ENCODE data around the gene TCF12.
"Not testable (repeated sequence)": the region's sequence is repeated elsewhere in the genome, so short reads cannot be mapped to it uniquely, and the experiment has no call there.

TCF12 gene

DNA sequence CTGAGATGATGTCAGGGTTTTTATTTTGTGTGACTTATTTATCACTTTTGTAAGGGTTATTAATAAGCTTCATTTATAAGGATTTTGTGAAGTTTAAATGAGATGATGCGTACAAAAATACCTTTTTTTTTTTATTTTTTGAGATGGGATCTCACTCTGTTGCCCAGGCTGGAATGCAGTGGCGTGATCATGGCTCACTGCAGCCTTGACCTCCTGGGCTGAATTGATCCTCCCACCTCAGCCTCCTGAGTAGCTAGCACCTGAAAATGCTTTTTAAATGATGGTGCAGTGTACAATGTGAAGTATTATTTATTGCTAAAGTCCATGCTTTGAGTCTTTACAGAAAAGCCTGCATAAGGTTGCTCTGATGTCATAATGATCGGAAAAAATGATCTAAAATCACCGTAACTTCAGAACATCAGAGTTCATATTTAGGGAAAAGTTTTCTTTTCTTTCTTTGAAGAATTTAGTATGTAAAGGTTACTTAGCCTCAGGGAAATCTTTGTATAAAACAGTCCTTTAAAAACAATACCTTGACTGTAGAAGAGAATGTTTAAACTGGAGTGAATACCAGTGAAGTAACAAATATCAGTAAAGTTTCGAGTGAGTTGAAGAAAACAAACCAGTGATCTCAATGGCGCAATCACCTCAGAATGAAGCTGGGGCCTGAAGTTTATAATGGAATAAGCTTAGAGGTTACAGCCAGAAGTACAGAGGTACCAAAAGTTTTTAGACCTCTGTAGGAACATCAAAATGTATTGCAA lies 29.7 kb downstream of the TCF12 start:
- DNase-seq: no peak

DNA sequence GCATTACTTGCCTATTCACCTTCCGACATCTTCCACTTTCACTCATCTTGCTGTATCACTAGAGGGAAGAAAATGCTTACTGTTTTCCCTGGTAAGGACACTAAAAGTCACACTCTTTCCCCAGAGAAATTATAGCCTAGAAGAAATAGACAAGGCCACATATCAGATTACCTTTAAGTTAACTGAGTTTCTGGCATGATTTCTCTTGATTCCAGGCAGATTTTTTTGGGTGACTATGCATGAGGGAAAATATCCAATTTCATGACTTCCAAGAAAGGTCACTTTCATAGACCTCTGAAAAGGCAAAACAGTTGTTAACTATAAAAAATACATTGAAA lies 30.3 kb downstream of the TCF12 start:
- no peak for DNase-seq

DNA sequence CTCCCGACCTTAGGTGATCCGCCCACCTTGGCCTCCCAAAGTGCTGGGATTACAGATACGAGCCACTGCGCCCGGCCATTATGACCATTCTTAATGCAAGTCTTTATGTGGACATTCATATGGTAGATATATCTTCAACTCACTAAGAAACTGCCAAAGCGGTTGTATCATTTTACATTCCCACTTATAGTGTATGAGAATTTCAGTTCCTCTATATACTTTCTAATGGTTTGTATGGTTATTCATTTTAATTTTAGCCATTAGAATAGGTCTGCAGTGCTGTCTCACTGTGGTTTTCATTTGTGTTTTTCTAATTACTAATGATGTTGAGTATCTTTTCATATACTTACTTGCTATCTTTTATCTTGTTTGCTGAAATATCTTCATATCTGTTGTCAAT lies 32.5 kb downstream of the TCF12 start:
- DNase-seq: no peak

DNA sequence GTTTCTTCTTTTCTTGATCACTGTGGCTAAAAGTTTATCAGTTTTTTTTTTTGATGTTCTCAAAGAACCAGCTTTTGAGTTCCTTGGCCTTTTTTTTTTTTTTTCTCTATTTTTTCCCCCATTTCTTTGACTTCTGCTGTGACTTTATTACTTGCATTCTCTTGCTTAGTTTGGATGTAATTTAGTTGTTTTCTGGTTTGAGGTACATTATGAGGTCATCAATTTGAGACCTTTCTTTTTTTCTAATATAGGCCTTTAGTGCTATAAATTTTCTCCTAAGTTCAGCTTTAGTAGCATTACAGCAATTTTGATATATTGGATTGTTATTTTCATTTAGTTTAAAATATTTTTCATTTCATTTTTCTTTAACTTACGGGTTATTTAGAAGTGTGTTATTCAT lies 35.3 kb downstream of the TCF12 start:
- no peak for DNase-seq

DNA sequence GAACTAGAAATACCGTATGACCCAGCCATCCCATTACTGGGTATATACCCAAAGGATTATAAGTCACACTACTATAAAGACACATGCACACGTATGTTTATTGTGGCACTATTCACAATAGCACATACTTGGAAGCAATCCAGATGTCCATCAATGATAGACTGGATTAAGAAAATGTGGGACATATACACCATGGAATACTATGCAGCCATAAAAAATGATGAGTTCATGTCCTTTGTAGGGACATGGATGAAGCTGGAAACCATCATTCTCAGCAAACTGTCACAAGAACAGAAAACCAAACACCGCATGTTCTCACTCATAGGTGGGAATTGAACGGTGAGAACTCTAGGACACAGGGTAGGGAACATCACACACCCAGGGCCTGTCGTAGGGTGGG lies 36.6 kb downstream of the TCF12 start:
- not testable (repeated sequence) for DNase-seq

DNA sequence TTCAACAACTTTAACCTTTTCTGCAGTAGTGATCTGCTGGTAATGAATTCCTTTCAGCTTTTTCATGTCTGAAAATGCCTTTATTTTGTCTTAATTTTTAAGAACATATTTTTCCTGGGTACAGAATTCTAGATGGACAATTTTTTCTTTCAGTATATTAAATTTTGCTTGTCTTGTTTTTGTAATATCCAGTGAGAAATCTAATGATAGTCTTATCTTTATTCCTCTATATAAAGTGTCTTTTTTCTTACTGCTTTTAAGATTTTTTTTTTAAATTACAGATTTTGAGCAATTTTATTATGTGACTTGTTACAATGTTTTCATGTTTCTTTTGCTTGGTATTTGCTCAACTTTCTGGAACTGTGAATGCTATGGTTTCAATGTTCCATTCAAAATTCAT lies 38.1 kb downstream of the TCF12 start:
- no peak for DNase-seq

DNA sequence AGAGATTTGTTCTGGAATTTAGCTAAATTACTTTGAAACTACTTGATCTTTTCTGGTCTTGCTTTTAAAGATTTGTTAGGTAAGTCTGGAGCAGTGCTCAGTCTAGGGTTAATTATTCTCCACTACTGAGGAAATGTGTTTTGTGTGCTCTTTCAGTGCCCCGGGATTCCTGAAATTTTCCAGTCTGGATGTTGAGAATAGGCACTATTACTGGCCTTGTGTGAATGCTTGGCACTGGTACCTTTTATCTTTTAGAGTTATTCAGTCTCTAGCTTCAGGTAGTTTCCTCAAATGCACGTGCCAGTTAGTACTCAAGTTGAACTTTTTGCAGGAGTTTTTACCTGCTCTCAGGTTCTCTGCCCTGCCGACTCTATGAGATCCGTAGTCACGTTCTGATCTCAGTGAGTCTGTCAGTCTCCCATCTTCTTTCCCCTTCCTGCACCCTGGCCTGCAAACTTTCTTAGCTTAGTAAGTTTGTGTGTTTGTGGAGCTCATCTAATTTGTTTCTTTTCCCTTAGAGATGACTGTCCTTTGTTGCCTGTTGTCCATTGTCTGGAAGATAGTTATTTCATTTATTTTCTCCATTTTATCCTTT lies 39.5 kb downstream of the TCF12 start:
- no peak for DNase-seq

DNA sequence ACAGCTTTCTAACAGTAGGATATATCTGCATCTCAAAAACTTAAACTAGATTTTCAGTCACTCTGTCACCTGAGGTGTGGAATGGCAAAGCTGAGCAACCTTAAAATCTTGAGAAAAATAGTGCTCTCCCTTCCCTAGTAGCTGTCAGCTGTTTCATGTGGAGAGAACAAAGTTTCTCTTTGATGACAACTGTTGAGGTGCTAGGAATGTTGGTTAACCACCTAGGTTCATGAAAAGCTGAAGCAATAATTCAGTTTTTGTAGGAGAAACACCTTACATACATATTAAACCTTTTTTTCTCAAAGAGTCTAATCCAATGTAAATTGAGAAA lies 40.8 kb downstream of the TCF12 start:
- DNase-seq: no peak

DNA sequence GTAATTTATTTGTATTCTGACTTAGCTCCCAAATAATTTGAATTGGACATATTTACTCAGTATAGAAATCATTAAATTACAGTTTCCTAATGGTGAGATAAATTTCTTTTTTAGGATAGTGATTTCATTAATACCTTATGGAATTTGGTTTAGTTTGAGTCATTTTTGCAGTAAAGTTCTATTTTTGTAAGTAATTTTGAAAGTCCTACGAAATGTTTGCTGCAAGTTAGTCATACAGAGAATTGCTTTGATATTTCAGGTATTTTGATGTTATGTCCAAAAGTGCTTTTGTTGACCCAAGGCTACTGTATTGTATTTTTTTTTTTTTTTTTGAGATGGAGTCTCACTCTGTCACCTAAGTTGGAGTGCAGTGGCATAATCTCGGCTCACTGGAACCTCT lies 41.7 kb downstream of the TCF12 start:
- no peak for DNase-seq

DNA sequence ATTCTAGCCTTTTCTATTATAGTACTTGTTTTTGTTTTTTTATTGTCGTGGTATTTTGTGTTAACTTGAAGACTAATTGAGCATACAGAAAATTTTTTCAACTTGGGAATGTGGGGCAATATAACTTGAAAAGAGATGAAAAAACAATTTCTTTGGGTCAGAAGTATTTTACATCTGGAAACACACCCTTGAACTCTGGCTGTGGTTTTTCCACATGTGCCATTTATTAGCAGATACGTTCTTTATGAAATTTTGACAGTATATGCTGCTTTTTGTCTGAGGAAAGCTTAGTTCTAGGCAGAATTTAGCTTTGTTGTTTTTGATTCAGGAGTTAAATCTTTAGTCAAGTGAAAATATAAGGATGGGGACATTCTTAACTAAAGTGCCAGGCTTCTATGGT lies 44.7 kb downstream of the TCF12 start:
- DNase-seq: no peak

DNA sequence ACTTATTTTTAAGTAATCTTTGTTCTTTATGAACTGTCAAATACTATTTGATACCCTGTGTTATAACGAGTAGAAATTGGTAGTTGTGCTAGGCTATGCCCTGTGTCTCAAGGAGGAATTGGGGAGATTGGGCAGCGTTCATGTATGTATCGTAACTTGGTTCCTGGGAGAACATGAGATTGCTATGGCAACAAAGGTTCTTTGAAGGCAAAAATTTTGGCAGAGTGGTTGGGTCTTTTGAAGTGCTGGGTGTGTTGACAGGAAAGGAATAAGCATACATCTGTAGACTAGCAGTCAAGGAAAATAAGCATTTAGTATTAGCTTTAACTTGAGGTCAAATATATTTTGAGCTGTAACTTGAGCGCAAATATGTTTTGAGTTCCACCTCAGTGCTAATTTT lies 45.3 kb downstream of the TCF12 start:
- no peak for DNase-seq

DNA sequence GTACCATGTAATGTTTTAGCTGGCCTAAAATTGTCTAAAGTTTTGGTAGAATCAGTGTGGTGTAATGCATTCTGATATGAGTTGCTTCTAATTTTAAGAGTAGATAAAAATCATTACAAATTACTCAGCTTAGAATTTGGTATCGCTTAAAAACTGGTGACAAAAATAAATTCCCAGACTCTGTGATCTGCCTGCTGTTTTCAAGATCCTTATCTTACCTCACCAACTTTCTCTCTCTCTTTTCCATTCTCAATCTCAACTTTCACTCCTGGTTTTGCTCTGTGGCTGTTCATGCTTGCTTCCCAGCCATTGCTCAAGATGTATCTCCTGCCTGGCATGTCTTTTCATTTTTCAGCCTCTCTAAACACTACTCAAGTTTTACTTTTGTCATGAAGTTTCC lies 45.7 kb downstream of the TCF12 start:
- no peak for DNase-seq

DNA sequence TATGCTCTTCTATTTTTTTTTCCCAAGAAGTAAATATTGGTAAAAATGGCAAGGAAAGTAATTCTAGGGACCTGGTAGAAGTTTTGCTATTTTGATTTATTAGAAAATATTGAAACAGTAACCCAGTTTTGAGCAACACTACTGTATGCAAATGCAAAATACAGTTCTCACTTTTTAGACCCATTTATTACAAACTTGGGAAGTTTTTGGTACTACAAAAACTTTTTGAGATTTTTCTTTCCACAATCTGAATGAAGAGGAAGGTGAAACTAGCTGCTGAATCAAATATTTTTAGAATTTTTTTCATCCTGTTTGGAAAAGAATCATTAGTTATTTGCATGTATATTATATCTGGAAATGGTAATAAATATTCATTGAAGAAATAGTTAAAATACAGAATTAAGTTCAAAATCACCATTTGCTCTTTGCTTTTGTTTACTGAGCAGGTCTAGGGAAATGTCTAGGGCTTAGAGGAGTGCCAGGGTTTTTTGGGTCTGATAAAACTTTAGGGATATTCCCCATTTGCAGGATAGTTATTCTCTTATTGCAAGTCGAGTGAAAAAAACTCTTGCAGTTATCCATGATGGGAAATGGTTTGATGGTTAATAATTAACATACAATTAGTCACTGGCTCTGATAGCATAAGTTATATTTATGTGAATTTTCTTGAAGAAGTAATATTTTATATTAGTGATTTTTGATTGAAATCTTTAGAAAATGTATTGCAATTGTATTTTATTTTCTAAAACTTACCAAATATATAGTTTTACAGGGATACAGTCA lies 47.0 kb downstream of the TCF12 start:
- no peak for DNase-seq

DNA sequence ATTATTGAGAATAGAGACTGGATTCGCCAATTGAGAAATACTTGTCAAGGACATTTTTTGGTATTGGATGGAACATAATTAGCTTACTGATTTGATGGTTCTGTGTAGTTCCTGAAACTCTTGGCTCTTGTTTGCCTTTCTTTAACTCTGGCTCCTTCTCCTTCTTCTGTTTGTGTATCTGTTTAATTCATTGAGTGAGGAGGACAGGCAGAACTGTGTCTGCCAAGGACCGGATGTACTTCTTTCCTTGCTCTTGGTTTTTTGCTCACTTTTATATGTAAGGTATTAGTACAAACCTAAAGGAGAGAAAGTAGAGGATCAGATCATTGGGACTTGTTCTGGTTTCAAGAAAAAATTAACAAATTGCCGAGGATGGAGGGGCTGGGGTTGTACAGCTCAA lies 48.9 kb downstream of the TCF12 start:
- DNase-seq: no peak

DNA sequence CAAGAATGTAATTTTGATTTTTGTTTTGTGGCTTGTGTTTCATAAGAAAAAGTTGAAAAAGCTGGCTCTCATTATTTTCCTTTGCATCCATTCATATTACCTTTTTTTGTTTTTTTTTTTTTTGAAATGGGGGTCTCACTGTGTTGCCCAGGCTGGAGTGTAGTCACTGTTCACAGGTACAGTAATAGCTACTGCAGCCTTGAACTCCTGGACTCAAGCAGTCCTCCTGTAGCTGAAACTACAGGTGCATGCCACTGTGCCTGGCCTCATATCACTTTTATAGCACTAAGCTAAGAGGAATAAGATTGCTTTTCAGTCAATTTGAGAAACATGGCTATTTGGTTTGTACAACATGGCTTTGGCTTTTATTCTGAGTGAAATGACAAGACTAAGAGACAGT lies 49.8 kb downstream of the TCF12 start:
- no peak for DNase-seq

DNA sequence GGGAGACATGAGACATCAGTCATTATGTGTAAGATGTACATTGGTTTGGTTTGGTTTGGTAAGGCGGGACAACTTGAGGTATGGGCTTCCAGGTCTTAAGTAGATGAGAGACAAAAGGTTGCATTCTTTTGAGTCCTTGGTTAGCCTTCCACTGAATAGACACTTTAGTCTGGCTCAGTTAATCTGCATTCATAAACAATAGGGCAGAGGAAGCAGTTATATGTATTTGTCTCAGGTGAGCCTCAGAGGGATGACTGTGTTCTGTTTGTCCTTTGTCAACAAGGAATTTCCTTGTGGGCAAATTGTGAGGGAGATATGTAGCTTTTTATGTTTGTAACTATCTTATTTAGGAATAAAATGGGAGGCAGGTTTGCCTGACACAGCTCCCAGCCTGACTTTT lies 50.4 kb downstream of the TCF12 start:
- DNase-seq: no peak

DNA sequence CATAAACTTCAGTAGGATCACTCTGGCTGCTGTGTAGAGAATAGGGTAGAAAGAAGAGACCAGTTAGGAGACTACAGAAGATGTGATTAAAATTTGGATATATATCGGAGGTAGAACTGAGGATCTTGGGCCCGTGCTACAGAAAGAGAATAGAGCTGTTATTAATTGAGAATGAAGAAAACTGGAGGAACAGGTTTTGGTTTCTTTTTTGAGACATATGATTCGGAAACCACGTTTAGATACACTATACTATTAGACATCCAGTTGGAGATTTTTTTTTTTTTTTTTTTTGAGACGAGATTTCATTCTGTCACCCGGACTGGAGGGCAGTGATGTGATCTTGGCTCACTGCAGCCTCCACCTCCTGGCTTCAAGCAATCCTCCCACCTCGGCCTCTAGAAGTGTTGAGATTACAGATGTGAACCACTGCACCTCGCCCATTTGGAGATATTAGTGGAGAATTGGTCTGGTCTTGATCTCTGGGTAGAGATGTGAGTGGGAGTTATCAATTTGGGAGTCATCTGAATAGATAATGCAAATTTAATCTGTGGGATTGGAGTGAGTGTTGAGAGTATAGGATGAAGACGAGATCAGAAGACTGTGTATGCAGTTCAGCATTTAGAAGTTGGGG lies 50.9 kb downstream of the TCF12 start:
- DNase-seq: no peak

DNA sequence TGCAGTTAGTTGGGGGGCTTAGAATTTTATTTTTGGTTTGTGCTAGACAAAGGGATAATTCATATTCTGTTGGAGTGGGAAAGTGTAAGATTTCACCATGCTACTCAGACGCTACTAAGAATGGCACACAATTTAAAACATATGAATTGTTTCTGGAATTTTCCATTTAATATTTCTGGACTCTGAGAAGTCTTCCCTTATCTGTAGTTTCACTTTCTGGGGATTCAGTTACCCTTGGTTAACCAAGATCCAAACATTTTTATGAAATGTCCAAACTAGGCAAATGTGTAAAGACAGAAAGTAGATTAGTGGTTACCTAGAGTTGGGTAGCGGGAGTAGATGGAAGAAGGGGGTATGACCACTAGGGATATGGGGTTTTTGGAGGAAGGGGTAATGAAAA lies 53.1 kb downstream of the TCF12 start:
- no peak for DNase-seq

DNA sequence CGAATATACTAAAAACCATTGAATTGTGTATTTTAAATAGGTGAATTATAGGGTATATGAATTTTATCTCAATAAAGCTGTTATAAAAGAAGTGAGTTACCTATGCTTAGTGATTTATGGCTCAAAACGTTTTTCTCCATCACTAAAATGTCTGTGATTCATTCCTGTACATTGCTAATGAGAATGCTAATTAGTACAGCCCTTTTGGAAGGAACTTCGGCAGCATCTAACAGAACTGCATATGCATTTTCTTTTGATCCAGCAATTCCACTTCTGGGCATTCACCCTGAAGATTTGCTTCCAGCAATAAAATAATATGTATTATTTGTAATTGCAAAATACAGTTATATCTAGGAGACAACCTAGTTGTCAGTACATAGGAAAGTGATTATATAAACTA lies 53.6 kb downstream of the TCF12 start:
- DNase-seq: no peak

DNA sequence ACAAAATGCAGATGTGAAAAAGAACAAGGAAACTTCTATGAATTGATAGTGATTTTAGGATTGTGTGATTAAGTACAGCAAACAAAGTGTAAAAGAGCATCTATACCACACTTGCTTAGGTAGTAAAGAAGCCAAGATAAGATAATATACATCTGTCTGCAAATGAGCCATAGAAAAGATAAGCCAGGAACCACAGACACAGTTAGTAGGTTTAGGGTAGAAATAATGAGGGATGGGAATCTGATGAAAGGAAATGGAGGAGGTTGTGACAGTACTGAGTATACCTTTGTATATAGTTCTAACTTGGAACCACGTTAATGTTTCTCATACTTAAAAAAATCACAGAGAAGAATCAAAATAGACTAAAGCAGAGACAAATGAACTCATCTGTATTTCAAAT lies 54.0 kb downstream of the TCF12 start:
- DNase-seq: no peak

DNA sequence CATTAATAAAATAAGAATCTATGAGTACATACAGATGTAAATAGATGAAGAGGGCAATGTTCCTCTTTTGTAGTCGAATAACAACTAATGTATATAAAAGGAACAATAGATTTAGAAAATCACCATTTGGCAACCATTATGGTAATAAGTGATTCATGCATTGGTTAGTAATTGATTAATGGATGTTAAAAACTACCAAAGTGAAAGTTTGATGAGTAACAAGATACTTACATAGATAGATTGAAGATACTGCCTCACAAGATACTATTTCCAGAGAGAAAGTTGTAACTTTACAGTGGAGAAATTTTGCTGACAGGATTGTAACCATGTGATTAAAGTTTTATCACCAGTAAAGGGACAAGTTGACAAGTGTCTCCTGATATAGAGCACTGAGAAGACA lies 55.0 kb downstream of the TCF12 start:
- DNase-seq: no peak

DNA sequence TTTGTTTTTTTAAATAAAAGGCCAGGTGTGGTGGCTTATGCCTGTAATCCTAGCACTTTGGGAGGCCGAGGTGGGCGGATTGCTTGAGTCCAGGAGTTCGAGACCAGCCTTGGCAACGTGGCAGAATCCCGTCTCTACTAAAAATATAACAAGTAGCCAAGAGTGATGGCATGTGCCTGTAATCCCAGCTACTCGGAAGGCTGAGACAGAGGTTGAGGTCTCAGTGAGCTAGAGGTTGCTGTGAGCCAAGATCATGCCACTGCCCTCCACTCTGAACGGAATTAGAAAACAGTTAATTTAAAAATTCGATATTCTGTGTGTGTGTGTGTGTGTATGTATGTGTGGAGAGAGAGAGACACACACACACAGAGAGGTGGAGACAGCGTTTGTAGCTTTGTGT lies 58.8 kb downstream of the TCF12 start:
- no peak for DNase-seq

DNA sequence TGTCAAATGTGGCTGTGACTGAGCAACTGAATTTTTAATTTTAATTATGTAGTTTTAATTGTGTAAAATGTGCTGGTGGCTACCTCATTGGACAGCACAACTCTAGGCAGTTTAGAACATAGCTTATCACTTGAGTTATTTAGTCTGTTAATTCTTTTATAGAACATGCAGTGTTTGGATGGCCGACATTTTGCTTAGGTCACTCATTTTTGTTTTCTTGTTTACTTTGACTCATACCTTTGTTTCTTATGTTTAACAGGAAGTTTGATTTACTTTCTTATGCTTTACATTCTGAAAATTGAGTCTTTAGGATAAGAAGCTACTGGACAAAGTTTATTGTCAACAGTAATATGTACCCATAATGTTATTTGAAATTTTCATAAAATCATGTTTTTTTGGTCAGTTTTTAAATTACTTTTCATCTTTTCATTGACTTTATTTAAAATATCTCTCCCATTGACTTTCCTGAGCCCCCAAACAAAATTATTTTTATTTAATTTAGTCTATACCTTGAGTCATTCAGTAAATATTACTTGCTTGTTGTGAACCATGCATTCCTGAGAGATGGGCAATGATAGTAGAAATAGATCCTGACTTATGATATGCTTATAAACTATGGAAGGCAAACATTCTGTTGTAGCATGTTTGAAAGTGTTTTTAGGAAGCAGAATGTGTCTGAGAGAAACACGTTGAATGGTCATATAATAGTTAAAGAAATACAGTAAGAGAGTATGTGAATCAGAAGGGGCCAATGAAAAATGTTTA lies 60.6 kb downstream of the TCF12 start:
- no peak for DNase-seq
